HG02970 (cell line): ENCODE results near the gene LNP1.
"Not testable (repeated sequence)": the region's sequence is repeated elsewhere in the genome, so short reads cannot be mapped to it uniquely, and the experiment has no call there.

Experiments
- ATAC-seq: cut with Tn5 transposase; IDR thresholded peaks from one replicate; pipeline ENCODE4 v1.9.1; 2021; ENCODE audit warnings: mild to moderate bottlenecking, moderate library complexity, moderate number of reproducible peaks; ENCODE audit not compliant: unreplicated experiment, low FRiP score

Gene LNP1, protein sequence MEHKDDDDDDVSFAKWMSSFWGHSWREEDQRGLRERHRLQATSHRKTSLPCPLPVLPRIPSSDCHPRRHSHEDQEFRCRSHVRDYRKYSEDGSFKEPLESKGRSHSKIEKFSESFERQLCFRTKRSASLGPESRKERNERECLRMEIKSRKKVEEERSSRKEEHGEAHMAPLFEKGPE

DNA sequence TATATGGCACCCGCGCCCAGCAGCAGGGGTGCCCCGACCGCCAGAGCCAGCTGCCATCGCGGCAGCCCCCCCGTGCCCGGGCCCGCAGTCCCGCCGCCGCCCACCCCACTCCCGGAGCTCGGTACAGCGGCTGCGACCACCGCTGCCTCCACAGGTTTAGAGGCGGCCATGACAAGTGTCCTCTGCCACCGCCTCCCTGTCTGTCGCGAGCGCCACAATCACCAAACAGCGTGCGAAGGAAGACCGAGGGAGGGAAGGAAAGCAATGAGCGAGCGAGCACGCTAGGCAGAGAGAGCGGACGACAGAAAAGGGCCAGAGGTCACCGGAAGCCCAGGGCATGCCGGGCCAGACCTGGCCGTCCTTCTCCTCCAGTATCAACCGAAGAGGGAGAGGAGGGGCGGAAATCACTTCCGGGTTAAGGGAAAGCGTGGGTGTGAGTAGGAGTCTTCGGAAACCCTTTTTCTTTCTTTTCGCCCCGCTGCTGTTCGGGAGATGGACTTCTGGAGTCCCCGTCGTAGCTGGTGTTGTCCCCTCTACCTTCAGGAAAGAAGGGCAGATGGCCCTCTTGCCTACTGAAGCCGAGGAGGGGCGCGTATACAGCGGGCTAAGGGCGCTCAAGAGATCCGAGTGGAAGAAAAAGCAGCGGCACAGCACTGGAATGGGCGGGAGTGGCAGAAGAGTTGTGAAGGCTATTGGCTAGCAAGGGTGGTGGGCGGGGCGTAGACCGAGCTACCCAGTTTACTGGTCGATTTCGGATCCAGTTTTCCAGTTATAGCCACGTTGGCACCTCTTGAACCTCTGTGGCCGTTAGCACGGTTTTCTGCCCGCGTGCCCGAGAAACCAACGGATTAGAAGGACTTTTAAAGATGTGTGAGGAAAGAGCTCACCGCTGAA is at the start of gene LNP1, which contains the start of gene TOMM70:
Gene LNP1, plus strand, starts transcription at position 760 of the 894 bp plus-strand sequence. CDS start 28,191 bp downstream, outside the sequence.
Gene TOMM70, minus strand, starts transcription at position 310 of the 894 bp plus-strand sequence. Its CDS starts 140 bp downstream, at position 170.
- peak; percentile 91 for ATAC-seq

DNA sequence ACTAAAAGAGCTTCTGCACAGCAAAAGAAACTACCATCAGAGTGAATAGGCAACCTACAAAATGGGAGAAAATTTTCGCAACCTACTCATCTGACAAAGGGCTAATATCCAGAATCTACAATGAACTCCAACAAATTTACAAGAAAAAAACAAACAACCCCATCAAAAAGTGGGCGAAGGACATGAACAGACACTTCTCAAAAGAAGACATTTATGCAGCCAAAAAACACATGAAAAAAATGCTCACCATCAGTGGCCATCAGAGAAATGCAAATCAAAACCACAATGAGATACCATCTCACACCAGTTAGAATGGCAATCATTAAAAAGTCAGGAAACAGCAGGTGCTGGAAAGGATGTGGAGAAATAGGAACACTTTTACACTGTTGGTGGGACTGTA is 49.6 kb upstream of the LNP1 start:
- ATAC-seq = not testable (repeated sequence)

DNA sequence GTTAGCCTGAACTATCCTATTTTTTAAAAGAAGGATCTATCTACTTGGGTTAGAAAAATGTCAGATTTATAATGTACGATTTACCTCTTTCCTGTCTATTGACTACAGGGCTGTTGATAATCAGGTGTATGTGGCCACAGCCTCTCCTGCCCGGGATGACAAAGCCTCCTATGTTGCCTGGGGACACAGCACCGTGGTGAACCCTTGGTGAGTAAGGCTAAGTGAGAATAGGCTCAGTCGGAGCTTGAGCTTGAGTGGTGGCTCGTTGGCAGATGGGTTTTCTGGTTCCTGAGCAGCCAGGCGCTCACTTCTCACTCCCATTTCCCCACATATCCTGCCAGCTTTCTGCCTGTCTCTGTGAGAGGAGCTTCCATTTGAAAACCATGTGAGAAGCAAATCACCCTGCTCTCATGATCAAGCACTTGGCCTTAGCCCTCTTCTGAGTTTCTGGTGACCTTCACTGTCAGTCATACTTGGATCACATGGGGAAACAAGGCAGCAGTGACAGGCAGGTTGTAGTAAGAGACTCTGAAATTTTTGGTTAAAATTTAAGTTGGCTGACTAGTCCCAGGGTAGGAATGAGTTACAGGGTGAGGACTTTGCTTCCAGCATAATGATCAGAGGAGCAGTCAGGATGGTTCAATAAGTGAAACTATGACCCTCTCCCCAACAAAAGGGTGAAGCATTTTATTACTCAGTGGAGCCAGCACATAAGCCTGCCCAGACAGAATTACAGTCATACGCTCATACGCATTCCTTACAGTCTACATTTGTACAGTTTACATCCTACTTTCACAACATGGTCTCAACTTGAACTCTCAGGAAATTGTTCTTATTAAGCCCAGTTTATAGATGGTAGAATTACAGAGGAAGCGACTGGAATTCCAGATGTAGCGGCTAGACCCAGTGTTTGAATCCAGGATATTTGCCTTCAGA is 48.8 kb upstream of the LNP1 start:
- ATAC-seq = no peak

DNA sequence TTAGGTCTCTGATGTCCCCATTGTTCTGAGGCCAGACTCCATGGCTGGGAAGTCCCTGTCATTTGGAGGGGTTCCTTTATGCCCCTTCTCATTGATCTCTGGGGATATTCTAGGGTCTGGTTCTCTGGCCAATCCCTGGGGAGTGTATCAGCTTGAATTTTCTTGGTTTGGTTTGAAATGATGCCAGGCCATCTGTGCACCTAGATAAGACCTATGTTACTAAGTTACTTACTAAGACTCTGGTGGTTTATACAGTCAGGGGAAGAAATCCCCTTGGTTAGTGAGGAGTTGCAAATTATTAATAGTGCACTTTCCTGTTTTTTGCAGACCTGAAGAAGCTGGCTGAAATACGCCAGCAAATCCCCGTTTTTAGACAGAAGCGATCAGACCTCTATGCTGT is 46.5 kb upstream of the LNP1 start:
- ATAC-seq = no peak

DNA sequence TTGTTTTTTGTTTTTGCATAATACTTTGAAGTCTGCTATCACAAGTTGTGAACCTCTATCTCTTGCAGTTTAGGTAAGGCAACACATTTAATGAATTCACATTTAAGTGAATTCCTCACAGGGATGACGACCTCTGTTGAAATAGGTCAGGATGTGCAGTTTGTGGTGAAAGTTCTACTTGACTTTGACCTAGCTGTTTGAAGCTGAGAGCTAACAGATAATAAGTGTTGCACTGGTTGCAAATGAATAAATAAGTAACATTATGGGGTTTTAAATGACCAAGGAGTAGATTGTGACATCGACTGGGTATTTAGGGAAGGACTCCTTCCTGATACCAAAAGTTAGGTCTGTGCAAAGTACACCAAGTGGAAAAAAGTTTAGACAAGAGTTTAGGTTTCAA is 42.9 kb upstream of the LNP1 start:
- ATAC-seq = no peak

DNA sequence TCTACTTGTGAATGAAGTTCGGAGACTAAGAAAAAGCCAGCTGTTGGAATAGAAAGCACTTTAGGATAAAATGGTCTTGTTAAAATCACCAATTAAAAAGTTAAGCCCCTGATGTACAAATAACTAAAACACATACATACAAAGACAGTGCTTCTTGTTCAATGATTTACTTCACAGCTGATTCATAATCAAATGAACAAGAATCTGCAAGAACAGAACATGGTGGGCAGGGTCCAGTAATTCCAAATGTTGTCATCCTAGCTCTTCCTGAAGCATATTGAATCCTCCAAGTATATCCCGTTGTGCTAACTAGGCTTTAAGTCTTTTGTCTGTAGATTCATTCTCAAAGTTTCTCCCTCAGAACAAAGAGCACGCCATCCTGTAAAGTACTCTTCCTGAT is 42.3 kb upstream of the LNP1 start:
- no peak for ATAC-seq

DNA sequence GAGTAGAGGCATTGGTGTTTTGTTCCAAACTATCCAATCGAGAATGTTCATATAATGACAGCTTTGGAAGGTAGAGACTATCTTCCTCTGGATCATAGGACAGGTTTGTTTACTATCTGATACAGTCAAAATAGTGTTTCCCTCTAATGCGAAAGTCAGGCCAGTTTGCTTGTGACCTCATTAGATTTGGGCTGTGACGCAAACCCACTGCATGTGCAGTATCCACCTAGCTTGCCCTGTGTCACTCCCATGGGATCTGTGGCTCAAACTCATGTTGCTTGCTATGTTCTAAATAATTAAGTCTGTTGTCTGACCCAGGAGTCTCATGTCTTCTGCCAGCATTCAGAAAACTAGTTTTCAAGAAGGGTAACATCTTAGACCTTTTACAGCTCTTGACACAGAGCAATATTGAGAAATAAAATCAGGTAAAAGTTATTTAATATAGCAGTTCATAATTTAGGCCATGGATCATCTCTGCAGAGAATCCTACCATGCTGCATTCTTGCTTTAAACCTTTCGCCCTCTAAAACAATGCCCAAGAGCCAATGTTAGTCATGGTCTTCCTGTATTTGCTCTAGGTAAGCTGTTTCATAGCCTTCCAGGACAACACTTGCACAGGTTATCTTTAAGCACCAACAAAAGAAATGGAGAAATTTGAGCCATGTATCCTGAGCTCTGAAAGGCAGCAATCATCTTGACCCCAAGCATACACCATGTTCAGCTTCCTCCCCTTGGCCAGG is 40.4 kb upstream of the LNP1 start:
- no peak for ATAC-seq

DNA sequence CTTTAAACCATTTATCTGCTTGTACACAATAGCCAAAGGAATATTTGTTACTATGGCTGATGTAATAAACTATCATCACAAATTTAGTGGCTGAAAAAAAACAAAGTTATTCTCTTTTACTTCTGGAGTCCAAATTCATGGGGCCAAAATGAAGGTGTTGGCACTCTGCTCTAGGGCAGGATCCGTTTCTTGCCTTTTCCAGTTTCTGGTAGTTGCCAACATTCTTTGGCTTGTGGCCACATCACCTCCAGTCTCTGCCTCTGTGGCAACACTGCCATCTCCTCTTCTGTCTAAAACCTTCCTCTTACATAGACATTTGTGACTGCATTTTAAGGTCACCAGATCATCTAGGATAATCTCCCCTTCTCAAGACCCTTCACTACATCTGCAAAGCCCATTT is 39.4 kb upstream of the LNP1 start:
- ATAC-seq = no peak

DNA sequence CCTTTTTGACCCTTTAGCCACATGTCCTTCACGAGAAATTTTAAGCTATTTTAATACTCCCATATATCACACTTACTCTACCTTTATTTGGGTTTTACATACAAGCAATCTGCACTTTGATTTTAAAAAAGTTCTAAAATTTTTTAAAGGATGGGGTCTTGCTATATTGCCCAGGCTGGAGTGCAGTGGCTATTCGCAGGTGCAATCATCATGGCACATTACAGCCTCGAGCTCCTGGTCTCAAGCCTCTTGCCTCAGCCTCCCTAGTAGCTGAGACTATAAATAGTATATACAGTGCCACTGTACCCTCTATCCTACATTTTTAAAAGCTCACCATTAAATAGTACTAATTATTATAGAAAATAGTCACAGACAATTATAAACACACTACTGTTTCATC is 36.9 kb upstream of the LNP1 start:
- ATAC-seq = no peak

DNA sequence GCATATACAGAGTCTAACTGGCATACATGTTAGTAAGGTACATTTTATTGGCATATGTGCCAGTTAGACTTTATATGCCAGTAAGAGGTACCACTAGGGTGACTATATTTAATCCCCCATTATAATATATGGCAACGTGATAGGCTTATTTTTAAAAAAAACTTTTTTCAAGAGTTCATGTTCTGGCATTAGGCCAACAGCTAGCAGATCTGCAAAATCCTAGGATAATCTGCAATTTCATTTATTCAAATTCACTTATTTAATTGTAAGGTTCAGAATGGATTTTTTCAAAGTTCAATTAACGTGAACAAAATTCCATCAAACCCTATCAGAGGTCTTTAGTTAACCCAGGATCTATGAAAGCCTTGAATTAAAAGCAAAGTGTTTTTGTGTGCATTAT is 34.9 kb upstream of the LNP1 start:
- ATAC-seq = no peak

DNA sequence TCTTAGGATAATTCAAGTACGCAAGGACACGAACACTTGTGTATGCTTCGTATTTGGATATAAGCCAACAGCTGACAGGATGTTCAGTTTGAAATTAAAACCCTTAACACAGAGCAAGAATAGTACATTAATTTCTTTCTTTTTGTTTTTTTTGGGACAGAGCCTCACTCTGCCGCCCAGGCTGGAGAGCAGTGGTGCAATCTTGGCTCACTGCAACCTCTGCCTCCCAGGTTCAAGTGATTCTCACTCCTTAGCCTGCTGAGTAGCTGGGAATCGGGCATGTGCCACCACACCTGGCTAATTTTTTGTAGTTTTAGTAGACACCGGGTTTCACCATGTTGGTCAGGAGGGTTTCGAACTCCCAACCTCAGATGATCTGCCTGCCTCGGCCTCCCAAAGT is 32.9 kb upstream of the LNP1 start:
- no peak for ATAC-seq

DNA sequence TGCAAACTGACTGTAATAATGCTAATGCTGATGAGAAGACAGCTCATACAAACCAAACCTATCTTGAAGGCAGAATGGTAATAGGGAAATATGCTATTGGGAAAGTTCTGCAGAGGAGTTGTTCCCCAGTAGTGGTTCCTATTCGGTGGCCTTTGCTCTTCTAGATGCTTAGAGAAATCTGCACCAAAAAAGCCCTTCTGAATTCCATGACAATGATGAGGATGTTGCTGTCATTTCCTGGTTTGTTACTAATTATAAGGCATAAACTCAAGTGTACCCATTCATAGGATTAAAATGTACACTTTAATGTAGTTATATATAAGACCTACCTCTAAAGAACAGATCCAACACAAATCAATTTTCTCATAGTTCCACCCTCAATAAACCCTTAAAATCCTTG is 30.6 kb upstream of the LNP1 start:
- ATAC-seq = no peak

DNA sequence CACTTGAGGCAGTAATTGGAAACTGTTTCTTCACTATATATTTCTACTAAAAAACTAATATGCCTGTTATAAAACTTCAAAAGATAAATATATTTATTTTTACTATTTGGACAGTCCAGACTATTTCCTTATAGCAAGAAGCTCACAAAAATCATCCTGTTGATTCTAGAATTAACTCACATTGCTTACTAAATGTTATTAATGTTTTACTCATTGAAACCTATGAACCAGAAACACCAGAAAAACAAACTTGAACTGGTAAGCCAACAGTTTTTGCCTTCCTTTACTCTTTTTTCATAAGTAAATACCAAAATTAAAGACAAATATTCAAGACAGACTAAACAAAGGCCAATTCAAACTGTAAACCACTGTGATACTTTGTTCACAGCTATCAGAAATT is 26.8 kb upstream of the LNP1 start:
- ATAC-seq = no peak

DNA sequence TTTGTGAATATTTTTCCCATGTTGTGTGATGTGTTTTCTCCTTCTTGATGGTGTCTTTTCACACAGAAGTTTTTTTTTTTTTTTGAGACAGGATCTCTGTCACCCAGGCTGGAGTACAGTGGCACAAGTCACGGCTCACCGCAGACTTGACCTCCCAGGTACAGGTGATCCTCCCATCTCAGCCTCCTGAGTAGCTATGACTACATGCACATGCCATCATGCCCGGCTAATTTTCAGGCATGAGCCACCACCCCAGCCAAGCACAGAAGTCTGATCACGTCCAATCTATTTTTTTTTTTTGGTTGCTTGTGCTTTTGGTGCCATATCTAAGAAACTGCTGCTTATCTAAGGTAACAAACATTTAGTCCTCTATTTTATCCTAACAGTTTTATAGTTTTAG is 25.0 kb upstream of the LNP1 start:
- ATAC-seq = no peak

DNA sequence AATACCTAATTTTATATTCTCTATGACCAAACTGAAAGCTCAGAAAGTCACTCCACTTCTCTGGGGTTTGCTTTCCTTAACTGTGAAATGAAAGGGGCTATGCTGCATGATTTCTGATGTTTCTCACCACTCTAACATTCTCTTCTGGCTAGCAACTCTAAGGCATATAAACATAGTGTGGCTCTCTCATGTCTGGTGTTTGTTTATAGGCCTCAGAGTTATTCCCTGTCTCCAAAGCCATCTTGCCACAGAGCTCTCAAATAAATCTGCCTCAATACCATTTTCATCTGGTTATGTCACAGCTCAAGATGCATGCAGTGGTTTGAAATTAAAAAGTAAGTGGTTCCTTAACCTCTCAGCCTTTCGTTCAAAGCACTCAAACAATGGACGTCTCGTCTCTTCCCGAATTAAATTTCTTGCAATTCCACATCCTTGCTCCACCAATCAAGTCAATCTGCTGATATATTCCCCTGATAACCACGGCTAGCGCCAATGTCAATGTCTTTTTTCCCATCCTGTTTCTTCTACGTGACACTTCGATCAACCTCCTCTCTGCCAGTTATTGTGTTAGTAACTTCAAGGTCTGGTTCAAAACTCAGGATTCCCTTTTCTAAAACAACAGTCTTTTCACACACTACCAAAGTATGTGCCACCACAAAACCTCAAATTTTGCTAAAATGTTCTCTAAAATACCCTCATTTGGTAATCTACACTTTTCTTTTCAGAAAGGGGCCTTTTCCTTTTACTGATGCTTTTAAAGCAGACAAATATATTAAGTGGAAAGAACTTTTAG is 16.4 kb upstream of the LNP1 start:
- no peak for ATAC-seq

DNA sequence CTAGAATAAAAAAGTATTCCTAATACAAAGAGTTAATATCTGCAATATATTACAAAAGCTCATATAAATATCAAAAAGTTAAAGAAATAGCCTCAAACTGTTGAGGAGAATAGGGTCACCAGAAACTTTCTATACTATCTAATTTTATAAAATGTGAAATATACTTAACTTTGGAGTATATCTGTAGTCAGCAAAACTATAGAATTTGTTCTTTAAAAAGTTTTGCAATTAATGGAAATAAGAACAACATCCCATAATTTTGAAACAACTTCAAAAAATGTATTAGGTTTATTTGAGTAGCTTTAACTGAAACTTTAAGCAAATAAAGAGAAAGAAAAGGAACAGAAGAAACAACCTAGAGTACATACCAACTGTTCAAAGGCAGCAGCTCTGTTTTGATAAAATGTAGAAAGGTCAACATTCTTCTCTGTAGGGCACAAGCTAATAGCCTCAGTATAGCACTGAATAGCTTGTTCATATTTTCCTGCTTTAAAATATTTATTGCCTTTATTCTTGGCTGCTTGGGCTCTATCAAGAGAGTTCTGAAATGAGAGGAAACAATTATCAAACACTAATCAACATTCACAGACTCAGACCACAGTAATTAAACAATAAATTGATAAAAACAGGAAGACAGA is 14.8 kb upstream of the LNP1 start:
- ATAC-seq = no peak

DNA sequence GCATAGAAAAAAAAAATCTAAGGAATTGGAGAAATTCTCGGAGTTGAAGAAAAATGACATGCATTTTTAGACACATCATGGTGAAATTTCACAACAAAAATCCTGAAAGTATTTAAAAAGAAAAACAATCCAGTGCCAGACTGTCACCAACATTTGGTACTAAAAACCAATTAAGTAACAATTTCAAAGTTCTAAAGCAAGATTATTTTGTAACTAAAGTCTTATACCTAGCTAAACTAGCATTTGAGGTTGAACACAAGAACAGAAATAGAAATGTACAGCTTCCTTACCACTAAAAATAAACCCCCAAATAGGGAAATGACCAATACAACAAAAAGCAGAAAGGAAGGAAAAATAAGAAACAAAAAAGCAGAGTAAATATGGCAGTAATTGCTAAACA is 12.3 kb upstream of the LNP1 start:
- no peak for ATAC-seq

DNA sequence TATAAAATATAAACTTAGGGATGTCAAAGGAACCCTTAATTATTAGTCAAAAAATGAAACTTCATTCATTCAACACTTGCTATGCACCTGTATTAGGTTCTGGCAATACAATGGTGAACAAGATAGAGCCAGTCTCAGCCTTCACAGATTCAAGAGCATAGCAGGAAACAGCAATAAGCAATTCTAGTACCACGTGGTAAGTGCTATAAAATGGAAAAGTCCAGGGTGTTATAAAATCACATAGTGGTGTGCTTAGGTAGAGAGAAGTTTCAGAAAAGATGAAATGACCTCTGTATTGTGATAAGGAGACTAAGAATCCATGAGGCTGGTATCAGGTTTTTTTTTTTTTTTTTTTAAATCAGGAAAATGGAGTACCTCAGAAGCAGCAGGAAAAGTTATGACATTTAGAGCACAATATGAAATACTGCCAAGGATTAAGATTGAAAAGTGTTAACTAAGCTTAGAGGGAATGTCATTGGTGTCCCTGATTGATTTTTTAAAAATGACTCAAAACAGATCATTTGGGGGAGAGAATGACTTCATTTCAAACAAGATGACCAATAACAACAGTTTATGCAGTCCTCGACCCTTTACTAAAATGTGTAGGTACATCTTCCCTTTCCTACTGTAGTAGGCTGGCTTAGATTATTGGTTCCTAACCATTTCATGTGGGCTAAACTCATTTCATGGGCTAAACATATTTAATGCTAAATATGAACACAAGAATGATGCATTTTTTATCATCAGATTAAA is 5.5 kb upstream of the LNP1 start:
- ATAC-seq = no peak
